A549 (cell line): ENCODE data around the gene FSTL4.

Experiments
- CTCF ChIP-seq: fragments of >200 bp; sonication (Bioruptor Twin); formaldehyde crosslinking; IDR thresholded peaks from 3 replicates; pipeline ENCODE4 v1.5.1; 2016
- RCOR1 ChIP-seq: fragments of 150-350 bp; IDR thresholded peaks from 2 replicates; pipeline ENCODE4 v1.6.1; 2014; ENCODE audit warnings: antibody characterized with exemption, low read length, low read depth

- TF ChIP-seq RCOR1 (no peak), CTCF (no peak)
Observed at GRCh38 chr5:133241179-133242092, 370.9 kb downstream of the FSTL4 start.
